HG03442 (cell line): ENCODE results near the gene ARL6IP4.
A peak's percentile ranks its signal among the peaks of the same experiment; 100 is the strongest.

ENCODE experiments used
- ATAC-seq: cut with Tn5 transposase; IDR thresholded peaks from one replicate; pipeline ENCODE4 v1.9.1; 2021; ENCODE audit warnings: mild to moderate bottlenecking, moderate library complexity; ENCODE audit not compliant: unreplicated experiment

ARL6IP4 gene

GRCh38 chr12:122977655-122978392, 2.7 kb upstream of the ARL6IP4 start:
- ATAC-seq: no peak

- no peak for ATAC-seq
Measured at GRCh38 chr12:122978507-122978955, 1.9 kb upstream of the ARL6IP4 start.

GRCh38 chr12:122979001-122979907, 1.2 kb upstream of the ARL6IP4 start:
- no peak for ATAC-seq

- no peak for ATAC-seq
Measured at GRCh38 chr12:122979908-122980182, 636 bp upstream of the ARL6IP4 start.

GRCh38 chr12:122981036-122981471, 573 bp downstream of the ARL6IP4 start:
- peak; percentile 12 for ATAC-seq

GRCh38 chr12:122981587-122982476, 1.4 kb downstream of the ARL6IP4 start:
- ATAC-seq: no peak

- ATAC-seq: no peak
Measured at GRCh38 chr12:122982477-122982815, 2.0 kb downstream of the ARL6IP4 start.

- ATAC-seq: no peak
Measured at GRCh38 chr12:122982963-122983788, 2.7 kb downstream of the ARL6IP4 start.

GRCh38 chr12:122983789-122984515, 3.5 kb downstream of the ARL6IP4 start:
- no peak for ATAC-seq

- no peak for ATAC-seq
Measured at GRCh38 chr12:122984612-122985337, 4.3 kb downstream of the ARL6IP4 start.

GRCh38 chr12:122985338-122986257, 5.1 kb downstream of the ARL6IP4 start:
- no peak for ATAC-seq

GRCh38 chr12:122986258-122986871, 5.9 kb downstream of the ARL6IP4 start:
- no peak for ATAC-seq

- no peak for ATAC-seq
Measured at GRCh38 chr12:122987086-122987951, 6.8 kb downstream of the ARL6IP4 start.

GRCh38 chr12:122988036-122988435, 7.6 kb downstream of the ARL6IP4 start:
- no peak for ATAC-seq

GRCh38 chr12:122988612-122989212, 8.2 kb downstream of the ARL6IP4 start:
- ATAC-seq: no peak

- no peak for ATAC-seq
Measured at GRCh38 chr12:122989225-122989839, 8.9 kb downstream of the ARL6IP4 start.
